Measurements from ENCODE around the gene EFHD2.

EFHD2 gene

GRCh38 chr1:15452216-15452615 lies 42.5 kb downstream of the EFHD2 start:
- no peak for DNase-seq (ENCODE audit: extremely low read depth, low read depth)
- H3K4me3 ChIP-seq (replicated peaks; ENCODE audit: low read depth, low read length): no peak overlapping the region
- TF ChIP-seq CTCF (IDR thresholded peaks at IDR 0.05; ENCODE audit: low read depth, low read length, missing control alignments): no peak

- DNase-seq (ENCODE audit: extremely low read depth, low read depth): no peak
- no peak overlapping the region for H3K4me3 ChIP-seq (replicated peaks; ENCODE audit: low read depth, low read length)
- no peak for TF ChIP-seq CTCF (IDR thresholded peaks at IDR 0.05; ENCODE audit: low read depth, low read length, missing control alignments)
These were observed 43.3 kb downstream of the EFHD2 start for GRCh38 chr1:15452866-15453571.

GRCh38 chr1:15453734-15454133 lies 44.0 kb downstream of the EFHD2 start:
- no peak for DNase-seq (ENCODE audit: extremely low read depth, low read depth)
- H3K4me3 ChIP-seq (replicated peaks; ENCODE audit: low read depth, low read length): no peak overlapping the region
- no peak for TF ChIP-seq CTCF (IDR thresholded peaks at IDR 0.05; ENCODE audit: low read depth, low read length, missing control alignments)

GRCh38 chr1:15454256-15454655 lies 44.6 kb downstream of the EFHD2 start:
- no peak for TF ChIP-seq CTCF (IDR thresholded peaks at IDR 0.05; ENCODE audit: low read depth, low read length, missing control alignments)
- H3K4me3 ChIP-seq (replicated peaks; ENCODE audit: low read depth, low read length): no peak overlapping the region
- no peak for DNase-seq (ENCODE audit: extremely low read depth, low read depth)

GRCh38 chr1:15455522-15455921 lies 45.8 kb downstream of the EFHD2 start:
- no peak for DNase-seq (ENCODE audit: extremely low read depth, low read depth)
- no peak for TF ChIP-seq CTCF (IDR thresholded peaks at IDR 0.05; ENCODE audit: low read depth, low read length, missing control alignments)
- H3K4me3 ChIP-seq (replicated peaks; ENCODE audit: low read depth, low read length): no peak overlapping the region

- TF ChIP-seq CTCF (IDR thresholded peaks at IDR 0.05; ENCODE audit: low read depth, low read length, missing control alignments): no peak
- no peak for DNase-seq (ENCODE audit: extremely low read depth, low read depth)
- H3K4me3 ChIP-seq (replicated peaks; ENCODE audit: low read depth, low read length): no peak within 1 kb of the TSS
These were observed 46.7 kb downstream of the EFHD2 start, which contains the start of gene CELA2A for GRCh38 chr1:15456313-15456954. Gene CELA2A (plus strand): TSS chr1:15456732. CDS start chr1:15456754, 22 bp downstream.
